ENCODE measurements around the gene CUEDC1.

The CUEDC1 gene

DNA sequence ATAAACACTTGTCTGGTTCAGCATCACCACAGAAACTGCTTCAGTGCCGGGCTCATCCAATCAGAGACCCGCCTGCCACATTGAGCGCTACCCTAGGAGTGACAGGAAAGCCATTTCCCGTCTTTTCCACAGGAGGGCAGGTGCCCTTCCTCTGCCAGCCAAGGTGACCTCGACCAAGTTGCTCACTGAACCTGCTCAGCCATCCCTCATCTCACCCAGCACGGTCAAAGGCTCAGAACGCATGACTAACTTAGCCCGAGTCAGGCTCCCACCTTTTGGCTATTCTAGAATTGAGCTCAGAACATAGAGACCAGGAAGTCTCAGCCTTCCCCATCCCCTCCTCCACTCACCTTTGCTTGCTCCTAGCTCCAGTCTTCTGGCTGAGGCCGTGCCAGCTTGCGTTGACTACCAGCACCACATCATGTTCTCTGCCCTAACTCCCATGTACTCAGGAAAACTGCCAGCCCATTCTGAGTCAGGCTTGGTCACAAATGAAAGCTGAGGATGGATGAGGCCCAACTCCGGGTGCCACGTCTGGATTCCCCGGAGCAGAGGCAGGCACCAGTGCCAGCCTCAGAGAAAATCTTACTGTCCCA lies 121.0 kb downstream of the CUEDC1 start:
- no peak for DNase-seq (ENCODE audit: low spot score)

DNA sequence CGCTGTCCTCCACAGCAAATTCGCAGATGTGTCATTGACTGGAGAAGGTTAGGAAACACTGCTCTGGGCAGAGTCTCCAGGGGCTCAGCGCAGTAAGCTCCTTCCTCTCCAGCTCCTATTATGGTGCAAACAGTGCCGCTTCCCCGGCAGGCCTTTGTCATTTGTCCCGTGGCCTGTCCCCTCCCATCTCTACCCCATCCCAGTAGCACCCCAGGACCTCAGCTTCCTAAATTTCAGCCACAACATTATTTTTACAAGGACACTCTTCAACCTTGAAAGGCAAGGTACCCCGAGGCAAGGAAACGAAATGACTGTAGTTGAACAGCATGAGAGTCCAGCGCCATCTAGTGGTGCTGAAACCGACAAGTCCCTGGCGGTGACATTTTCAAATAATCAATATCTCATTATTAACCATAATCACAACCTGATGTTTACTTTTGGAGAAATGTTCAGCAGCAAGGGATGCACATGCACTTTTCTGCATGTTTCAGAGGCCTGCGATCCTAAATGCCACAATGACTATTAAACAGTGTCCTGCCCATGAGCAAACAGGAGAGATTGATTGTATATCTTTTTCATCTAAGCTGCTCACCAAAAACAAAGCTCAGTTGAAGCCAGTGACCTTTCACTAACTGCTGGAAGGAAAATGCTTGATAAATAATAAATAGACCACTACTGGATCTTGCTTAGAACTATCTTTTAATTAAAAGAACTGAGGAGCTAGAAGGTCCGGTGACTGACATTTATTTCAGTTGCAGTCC lies 121.9 kb downstream of the CUEDC1 start:
- DNase-seq (ENCODE audit: low spot score), result peak; percentile 84

DNA sequence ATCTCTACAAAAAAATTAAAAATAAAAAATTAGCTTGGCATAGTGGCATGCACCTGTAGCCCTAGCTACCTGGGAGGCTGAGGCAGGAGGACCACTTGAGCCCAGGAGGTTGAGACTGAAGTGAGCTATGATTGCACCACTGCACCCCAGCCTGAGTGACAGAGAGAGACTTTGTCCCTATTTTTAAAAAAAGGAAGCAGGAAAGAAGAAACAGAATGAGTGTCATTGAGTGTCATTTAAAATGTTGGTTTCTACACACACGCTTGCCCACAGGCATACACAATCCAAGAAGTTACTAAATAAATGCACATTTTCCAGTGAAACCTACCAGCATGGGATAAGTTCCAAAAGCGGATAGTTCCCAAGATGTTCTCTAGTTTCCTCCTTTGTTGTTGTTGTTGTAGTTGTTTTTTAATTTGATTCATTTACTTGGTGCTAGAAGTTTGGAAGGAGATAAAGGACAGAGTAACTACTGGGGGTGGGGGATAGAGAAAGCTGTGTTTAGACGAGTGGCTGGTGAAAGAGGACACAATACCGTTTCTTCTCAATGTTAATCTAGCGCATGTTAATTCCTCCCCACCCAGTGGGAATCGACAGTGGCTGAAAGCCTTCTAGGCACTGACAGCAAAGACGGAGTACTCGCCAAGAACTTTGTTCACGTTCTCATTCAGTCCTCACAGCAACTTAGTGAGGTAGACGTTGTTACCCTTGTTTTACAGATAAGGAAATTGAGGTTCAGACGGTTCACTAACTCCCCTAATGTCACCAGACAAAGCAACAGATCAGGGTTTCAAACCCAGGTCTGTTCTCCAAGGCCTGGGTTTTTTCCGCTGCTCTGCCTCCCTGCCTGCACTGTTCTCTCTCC lies 122.7 kb downstream of the CUEDC1 start:
- DNase-seq (ENCODE audit: low spot score), result no peak

- DNase-seq (ENCODE audit: low spot score), result no peak
These were observed 124.3 kb downstream of the CUEDC1 start for GRCh38 chr17:57830880-57831279.

GRCh38 chr17:57823469-57824401 lies 131.5 kb downstream of the CUEDC1 start:
- DNase-seq (ENCODE audit: low spot score), result no peak

- no peak for DNase-seq (ENCODE audit: low spot score)
These were observed 135.3 kb downstream of the CUEDC1 start for GRCh38 chr17:57819867-57820266.

DNA sequence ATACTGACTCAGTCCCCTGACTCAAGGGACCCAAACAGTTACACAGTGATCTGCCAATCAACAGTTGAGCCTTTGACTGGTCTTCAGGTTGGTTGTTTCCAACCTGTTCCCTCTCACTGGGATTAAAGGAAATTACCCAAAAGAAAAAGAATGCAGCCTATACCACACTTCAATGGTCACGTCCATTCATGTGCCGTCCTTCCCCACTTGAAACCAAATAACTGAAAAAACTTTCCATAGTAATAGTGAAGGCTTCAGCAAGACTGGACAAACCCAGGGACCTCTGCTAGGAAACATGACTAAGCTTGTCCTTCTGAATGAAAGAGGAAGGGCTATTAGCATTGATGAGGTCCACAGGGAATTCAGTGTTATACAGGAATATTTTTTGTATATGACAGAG lies 135.9 kb downstream of the CUEDC1 start:
- DNase-seq (ENCODE audit: low spot score), result no peak

DNA sequence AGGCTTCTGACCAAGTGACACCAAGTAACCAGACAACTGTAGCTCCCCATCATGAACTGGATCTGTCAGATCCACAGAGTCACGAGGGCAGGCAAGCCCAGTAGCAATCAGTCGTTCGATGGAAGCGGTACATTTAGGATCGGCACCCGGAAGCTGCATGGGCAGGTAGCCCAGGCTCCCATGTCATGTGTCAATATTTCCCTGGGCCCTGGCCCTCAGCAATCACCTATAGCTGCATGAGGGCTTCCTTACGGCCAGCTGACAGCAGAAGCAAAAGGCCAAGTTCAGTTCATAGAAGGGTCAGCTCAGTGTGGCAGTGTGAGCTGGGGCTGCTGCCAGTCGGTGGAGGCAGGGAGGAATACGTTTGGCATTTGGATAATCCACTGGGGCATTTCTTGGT lies 137.1 kb downstream of the CUEDC1 start:
- peak; percentile 27 for DNase-seq (ENCODE audit: low spot score)

DNA sequence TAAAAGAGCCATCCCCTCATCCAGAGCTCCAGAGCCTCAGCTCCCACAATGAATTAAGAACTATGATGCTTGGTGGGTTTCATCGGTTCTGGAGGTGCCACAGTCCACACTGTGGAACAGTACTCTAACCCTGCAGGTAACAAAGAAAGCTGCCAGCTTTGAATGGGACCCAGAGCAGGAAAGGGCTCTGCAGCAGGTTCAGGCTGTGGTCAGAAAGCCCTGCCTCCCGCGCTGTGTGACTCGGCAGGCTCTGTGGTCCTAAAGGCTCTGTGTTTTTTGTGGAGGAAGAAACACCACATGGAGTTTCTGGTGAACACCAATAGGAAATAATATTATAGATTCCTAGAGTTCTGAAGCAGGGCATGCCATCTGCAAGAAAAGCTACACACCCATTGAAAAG lies 137.9 kb downstream of the CUEDC1 start:
- DNase-seq (ENCODE audit: low spot score), result peak; percentile 29

DNA sequence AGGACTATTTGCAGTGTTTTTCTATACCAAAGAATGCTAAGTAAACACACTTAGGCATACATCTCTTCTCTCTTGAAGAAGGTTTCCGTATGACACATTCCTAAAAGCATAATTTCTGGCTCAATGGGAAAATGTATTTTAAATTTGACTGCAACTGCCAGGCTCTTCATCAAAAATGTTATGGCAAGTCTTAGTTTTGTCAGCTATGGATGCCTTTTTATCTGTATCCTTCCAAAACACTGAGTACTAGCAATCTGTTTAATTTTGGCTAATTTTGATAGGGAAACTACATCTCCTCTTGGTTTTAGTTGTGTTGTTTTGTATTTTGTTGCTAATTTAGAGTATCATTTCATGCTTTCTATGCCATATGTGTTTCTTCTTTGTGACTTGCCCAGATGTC lies 140.8 kb downstream of the CUEDC1 start:
- no peak for DNase-seq (ENCODE audit: low spot score)

DNA sequence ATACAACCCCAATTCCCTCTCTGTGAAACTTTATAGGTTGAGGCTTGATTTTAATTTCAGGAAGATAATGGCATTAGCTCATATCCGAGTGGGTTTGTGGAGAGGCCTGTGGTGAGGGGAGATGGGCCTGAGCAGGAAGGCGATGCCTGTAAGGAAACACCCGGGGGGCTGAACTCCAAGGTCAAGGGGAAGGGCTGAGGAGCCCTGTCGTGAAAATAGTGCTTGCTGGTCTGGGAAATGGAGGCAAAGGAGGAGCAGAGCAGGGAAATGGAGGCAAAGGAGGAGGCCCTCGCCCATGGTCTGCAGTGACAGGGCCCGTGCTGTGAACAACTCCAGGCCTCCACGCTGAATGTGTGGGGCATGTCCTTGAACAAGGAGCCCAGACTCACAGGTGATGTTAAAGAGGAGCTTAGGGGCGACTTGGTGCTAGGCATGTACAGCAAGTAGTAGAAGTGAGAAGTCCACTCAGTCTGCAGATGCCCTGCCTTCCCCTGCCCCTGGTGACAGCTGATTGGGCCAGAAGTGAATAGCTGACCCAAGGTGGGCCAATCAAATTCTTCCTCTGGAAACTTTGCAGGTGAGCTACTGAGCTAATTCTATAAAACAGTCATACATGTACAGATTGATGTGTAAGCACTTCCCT lies 143.5 kb downstream of the CUEDC1 start:
- DNase-seq (ENCODE audit: low spot score), result peak; percentile 48

All from ecto neural progenitor cell (in vitro differentiated cells).